K562 (cell line): Measurements from ENCODE around the gene HJV. TPM values are rescaled to one million over a fixed set of nuclear protein-coding genes. Genes with fewer than 3 reads are reported as not detected.

ENCODE experiments used
- BRD4 ChIP-seq: fragments of 200-600 bp; sonication (generic); IDR thresholded peaks from 2 replicates; pipeline ENCODE4 v1.6.1; 2017; ENCODE audit warnings: inconsistent platforms
- C11orf30 ChIP-seq: fragments of 450-650 bp; IDR thresholded peaks from 2 replicates; pipeline ENCODE4 v1.6.1; 2016; ENCODE audit warnings: low read depth, mild to moderate bottlenecking
- CBX2 ChIP-seq: fragments of 200-600 bp; sonication (generic); IDR thresholded peaks from one replicate; pipeline ENCODE4 v1.6.1; 2012; ENCODE audit warnings: mild to moderate bottlenecking, low read length, inconsistent platforms; ENCODE audit not compliant: insufficient read depth, poor library complexity, severe bottlenecking
- ELF1 ChIP-seq: fragments of 200-800 bp; sonication (Bioruptor generic); IDR thresholded peaks from 2 replicates; pipeline ENCODE4 v1.6.1; 2016; ENCODE audit warnings: missing genetic modification characterization, missing compliant biosample characterization
- ELF4 ChIP-seq: fragments of 450-650 bp; formaldehyde crosslinking; IDR thresholded peaks from 2 replicates; pipeline ENCODE4 v1.4.0; 2022; ENCODE audit warnings: missing genetic modification characterization
- GABPA ChIP-seq: fragments of 200-800 bp; sonication (Bioruptor generic); conservative IDR thresholded peaks from 2 replicates; pipeline ENCODE4 v1.6.1; 2016; ENCODE audit warnings: low read depth, missing genetic modification characterization, missing compliant biosample characterization
- HCFC1 ChIP-seq: IDR thresholded peaks from 2 replicates; pipeline ENCODE4 v1.6.1; 2012; ENCODE audit warnings: low read depth, low read length, improper control_type of control experiment
- HDAC3 ChIP-seq: fragments of 450-650 bp; IDR thresholded peaks from 2 replicates; pipeline ENCODE4 v1.6.1; 2018; ENCODE audit warnings: borderline replicate concordance, mild to moderate bottlenecking, moderate library complexity; ENCODE audit not compliant: partially characterized antibody
- HNRNPUL1 ChIP-seq: fragments of 200-400 bp; formaldehyde crosslinking; IDR thresholded peaks from 2 replicates; pipeline ENCODE4 v1.6.1; 2017; ENCODE audit warnings: low read length
- KAT8 ChIP-seq: fragments of 450-650 bp; IDR thresholded peaks from 2 replicates; pipeline ENCODE4 v1.6.1; 2016; ENCODE audit warnings: low read depth, mild to moderate bottlenecking
- LARP7 ChIP-seq: fragments of 450-650 bp; IDR thresholded peaks from 2 replicates; pipeline ENCODE4 v1.6.1; 2016
- MBD2 ChIP-seq: sonication (generic); IDR thresholded peaks from 2 replicates; pipeline ENCODE4 v1.6.1; 2016; ENCODE audit warnings: low read depth, borderline replicate concordance
- MTA1 ChIP-seq: fragments of 450-650 bp; IDR thresholded peaks from 2 replicates; pipeline ENCODE4 v1.6.1; 2017; ENCODE audit warnings: borderline replicate concordance
- NONO ChIP-seq, 2 experiments: fragments of 200-400 bp in 1 of 2; fragments of 450-650 bp in 1 of 2; formaldehyde crosslinking in 1 of 2; IDR thresholded peaks; 2 replicates each; pipeline ENCODE4 v1.6.1; 2017; ENCODE audit warnings: low read depth in 2 of 2, mild to moderate bottlenecking in 2 of 2, moderate library complexity in 2 of 2, low read length in 1 of 2
- RBFOX2 ChIP-seq: fragments of 200-400 bp; formaldehyde crosslinking; IDR thresholded peaks from 2 replicates; pipeline ENCODE4 v1.6.1; 2017; ENCODE audit warnings: low read depth, mild to moderate bottlenecking, low read length, moderate library complexity
- RBM25 ChIP-seq: fragments of 200-400 bp; formaldehyde crosslinking; IDR thresholded peaks from 2 replicates; pipeline ENCODE4 v1.6.1; 2018; ENCODE audit warnings: low read length, low read depth, moderate library complexity; ENCODE audit not compliant: severe bottlenecking
- SMARCA4 ChIP-seq: fragments of 450-650 bp; IDR thresholded peaks from 2 replicates; pipeline ENCODE4 v1.6.1; 2016
- SNIP1 ChIP-seq: fragments of 450-650 bp; IDR thresholded peaks from 2 replicates; pipeline ENCODE4 v1.7.1; 2017; ENCODE audit warnings: low read depth, mild to moderate bottlenecking
- TAF7 ChIP-seq: fragments of 450-650 bp; IDR thresholded peaks from 2 replicates; pipeline ENCODE4 v1.6.1; 2016; ENCODE audit warnings: missing genetic modification characterization, missing compliant biosample characterization
- ZC3H11A ChIP-seq: IDR thresholded peaks from 2 replicates; pipeline ENCODE4 v1.6.1; 2012; ENCODE audit warnings: low read depth, low read length, improper control_type of control experiment
- ZFP30 ChIP-seq: fragments of 250-450 bp; sonication (Bioruptor Pico); IDR thresholded peaks from 2 replicates; pipeline ENCODE4 v1.8.0; 2022; ENCODE audit warnings: moderate library complexity, mild to moderate bottlenecking, inconsistent platforms, borderline replicate concordance
- ZFP36 ChIP-seq: fragments of 150-350 bp; IDR thresholded peaks from 2 replicates; pipeline ENCODE4 v1.6.1; 2018; ENCODE audit warnings: low read length, low read depth; ENCODE audit not compliant: partially characterized antibody
- ZNF311 ChIP-seq: fragments of 250-450 bp; sonication (Bioruptor Pico); IDR thresholded peaks from 2 replicates; pipeline ENCODE4 v1.4.0; 2020; ENCODE audit warnings: mild to moderate bottlenecking, moderate library complexity
- ZNF644 ChIP-seq: fragments of 200-800 bp; sonication (Bioruptor generic); IDR thresholded peaks from 2 replicates; pipeline ENCODE4 v1.6.1; 2016; ENCODE audit warnings: low read depth, missing genetic modification characterization, missing compliant biosample characterization
- ZNF696 ChIP-seq: fragments of 250-450 bp; sonication (Bioruptor Pico); conservative IDR thresholded peaks from 2 replicates; pipeline ENCODE4 v1.4.0; 2020; ENCODE audit warnings: mild to moderate bottlenecking, moderate library complexity
- polyA plus RNA-seq, 8 experiments: library from polyadenylated mRNA; depleted of rRNA in 4 of 8; stranded (reverse) in 5 of 8; unstranded in 3 of 8; fragments of >200 nt; fragmentation: Nextera tagmentation in 2 of 8; fragmentation: Illumina TruSeq in 1 of 8; extraction: Ambion mirVana in 2 of 8; extraction: Trizol in 1 of 8; gene quantifications; 2 replicates each; pipeline versions ENCODE4 v1.2.1 to v1.2.3, GENCODE V29; 2011 to 2014; ENCODE audit warnings: inconsistent platforms in 1 of 8, missing spikeins in 1 of 8
- total RNA-seq, 7 experiments: library from RNA; depleted of rRNA in 6 of 7; stranded (reverse); fragments of >200 nt in 6 of 7; fragmentation: Illumina TruSeq in 2 of 7; extraction: Trizol in 2 of 7; gene quantifications; 2 replicates each; pipeline versions ENCODE4 v1.2.1 to v1.2.3, GENCODE V29; 2011 to 2021; ENCODE audit warnings: low replicate concordance in 1 of 7
- TF ChIP-seq, protein P1 (sequence below): fragments of 450-650 bp; IDR thresholded peaks from 2 replicates; pipeline ENCODE4 v1.7.1; 2018; ENCODE audit warnings: mild to moderate bottlenecking, low read depth; ENCODE audit not compliant: partially characterized antibody
- TF ChIP-seq, protein P2 (sequence below): fragments of 200-800 bp; sonication (Bioruptor generic); IDR thresholded peaks from 2 replicates; pipeline ENCODE4 v1.6.1; 2017; ENCODE audit warnings: missing genetic modification characterization, missing compliant biosample characterization

HJV gene
- total and polyA plus RNA-seq, 9 of the 15 experiments (the other 6 are each of a cell fraction or from before 2014, with no cell fraction given) = 1.0 to 6.6 (median 2.4) TPM

DNA sequence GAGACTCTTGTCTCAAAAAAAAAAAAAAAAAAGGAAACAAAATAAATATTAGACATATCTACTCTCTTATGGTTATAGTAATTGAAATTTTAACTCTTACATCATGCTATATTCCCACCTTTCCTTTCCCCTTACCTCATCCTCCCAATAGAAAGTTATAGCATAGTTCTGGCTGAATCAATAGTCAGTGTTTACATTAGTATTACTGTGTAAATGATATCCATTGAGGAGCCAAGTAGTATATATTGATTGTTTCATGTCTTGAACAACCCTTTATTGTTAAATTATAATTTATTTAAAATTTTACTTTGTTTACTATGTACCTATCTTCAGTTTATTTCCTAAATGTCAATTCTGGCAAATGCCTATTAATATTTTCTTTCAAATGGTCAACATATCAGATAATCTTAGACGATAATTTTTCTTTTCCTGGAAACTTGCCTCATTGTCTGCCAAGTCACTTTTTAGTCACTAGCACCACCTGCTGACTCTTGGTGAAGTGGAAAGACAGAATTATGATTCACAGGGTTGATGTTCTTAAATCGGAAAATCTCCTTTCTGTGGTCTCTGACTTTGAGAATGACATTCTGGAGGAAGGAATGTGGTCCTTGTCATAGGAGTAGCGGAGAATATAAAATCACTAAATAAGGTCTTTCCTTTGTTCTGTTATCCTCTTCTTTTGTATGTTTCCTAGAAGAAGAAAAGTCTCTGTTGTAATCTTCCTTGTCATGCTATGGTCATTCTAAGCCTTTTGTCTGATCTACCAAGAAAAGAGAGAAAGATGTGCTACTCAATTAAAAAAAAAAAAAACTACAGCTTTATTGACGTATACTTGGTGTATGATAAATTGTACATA is 8.6 kb downstream of the HJV start (continued):
- TF ChIP-seq NONO (IDR thresholded peaks at IDR 0.05; ENCODE audit: low read depth in 2 of 2, low read length in 1 of 2) (no peak), ZC3H11A (no peak), BRD4 (no peak), SNIP1 (no peak), ZNF644 (0 out of 2 replicates have a peak, but pooled peaks have one; percentile 30), ELF4 (CRISPR knock-in tag) (no peak), LARP7 (no peak), TAF7 (tag) (no peak), ZNF311 (CRISPR knock-in tag) (no peak), HCFC1 (no peak), ELF1 (tag) (no peak), ZFP30 (CRISPR knock-in tag) (no peak), ZNF696 (no peak), RBFOX2 (no peak), MTA1 (peak; percentile 51; the same call in 1 of the 2 replicates), SMARCA4 (peak; percentile 60; the same call in 1 of the 2 replicates), MBD2 (no peak), ZFP36 (no peak), HDAC3 (peak; percentile 64), CBX2 (no peak), HNRNPUL1 (no peak), KAT8 (no peak), C11orf30 (no peak), GABPA (tag) (no peak), RBM25 (peak; percentile 42)
- TF ChIP-seq, protein P1, sequence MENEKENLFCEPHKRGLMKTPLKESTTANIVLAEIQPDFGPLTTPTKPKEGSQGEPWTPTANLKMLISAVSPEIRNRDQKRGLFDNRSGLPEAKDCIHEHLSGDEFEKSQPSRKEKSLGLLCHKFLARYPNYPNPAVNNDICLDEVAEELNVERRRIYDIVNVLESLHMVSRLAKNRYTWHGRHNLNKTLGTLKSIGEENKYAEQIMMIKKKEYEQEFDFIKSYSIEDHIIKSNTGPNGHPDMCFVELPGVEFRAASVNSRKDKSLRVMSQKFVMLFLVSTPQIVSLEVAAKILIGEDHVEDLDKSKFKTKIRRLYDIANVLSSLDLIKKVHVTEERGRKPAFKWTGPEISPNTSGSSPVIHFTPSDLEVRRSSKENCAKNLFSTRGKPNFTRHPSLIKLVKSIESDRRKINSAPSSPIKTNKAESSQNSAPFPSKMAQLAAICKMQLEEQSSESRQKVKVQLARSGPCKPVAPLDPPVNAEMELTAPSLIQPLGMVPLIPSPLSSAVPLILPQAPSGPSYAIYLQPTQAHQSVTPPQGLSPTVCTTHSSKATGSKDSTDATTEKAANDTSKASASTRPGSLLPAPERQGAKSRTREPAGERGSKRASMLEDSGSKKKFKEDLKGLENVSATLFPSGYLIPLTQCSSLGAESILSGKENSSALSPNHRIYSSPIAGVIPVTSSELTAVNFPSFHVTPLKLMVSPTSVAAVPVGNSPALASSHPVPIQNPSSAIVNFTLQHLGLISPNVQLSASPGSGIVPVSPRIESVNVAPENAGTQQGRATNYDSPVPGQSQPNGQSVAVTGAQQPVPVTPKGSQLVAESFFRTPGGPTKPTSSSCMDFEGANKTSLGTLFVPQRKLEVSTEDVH = no peak
- TF ChIP-seq, protein P2, sequence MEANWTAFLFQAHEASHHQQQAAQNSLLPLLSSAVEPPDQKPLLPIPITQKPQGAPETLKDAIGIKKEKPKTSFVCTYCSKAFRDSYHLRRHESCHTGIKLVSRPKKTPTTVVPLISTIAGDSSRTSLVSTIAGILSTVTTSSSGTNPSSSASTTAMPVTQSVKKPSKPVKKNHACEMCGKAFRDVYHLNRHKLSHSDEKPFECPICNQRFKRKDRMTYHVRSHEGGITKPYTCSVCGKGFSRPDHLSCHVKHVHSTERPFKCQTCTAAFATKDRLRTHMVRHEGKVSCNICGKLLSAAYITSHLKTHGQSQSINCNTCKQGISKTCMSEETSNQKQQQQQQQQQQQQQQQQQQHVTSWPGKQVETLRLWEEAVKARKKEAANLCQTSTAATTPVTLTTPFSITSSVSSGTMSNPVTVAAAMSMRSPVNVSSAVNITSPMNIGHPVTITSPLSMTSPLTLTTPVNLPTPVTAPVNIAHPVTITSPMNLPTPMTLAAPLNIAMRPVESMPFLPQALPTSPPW = peak; percentile 40; the same call in 1 of the 2 replicates
